ENCODE measurements around the gene PSMC1.

- TF ChIP-seq CTCF (IDR thresholded peaks at IDR 0.05) (no peak), ZFX (IDR thresholded peaks at IDR 0.05; ENCODE audit: borderline replicate concordance) (no peak)
These were observed 37.7 kb downstream of the PSMC1 start for GRCh38 chr14:90293766-90294730.

Measured in 22Rv1 (cell line).